Neural cell (in vitro differentiated cells): Measurements from ENCODE around the gene RC3H1. TPM values are rescaled to one million over a fixed set of nuclear protein-coding genes. Genes with fewer than 3 reads are reported as not detected.
"Not testable (repeated sequence)": the region's sequence is repeated elsewhere in the genome, so short reads cannot be mapped to it uniquely, and the experiment has no call there.

Experiments
- H2AFZ ChIP-seq: fragments of 200-600, 300-800 bp; sonication (generic), shearing (Covaris generic); 2 replicates; pipeline ENCODE4 v1.6.0; 2014; ENCODE audit warnings: low read depth, mild to moderate bottlenecking, antibody characterized with exemption, low read length, moderate library complexity
- H3F3A ChIP-seq: fragments of 200-600 bp; shearing (Covaris generic); 2 replicates; pipeline ENCODE4 v1.6.1; 2016; ENCODE audit warnings: mild to moderate bottlenecking, moderate library complexity, mixed read lengths, antibody characterized with exemption, low read length; ENCODE audit not compliant: insufficient read depth, poor library complexity, severe bottlenecking
- H3K27ac ChIP-seq: fragments of 200-600, 300-800 bp; sonication (generic), shearing (Covaris generic); 2 replicates; pipeline ENCODE4 v1.5.1; 2014; ENCODE audit warnings: mild to moderate bottlenecking, low read length, moderate library complexity
- H3K27me3 ChIP-seq: fragments of 300-800, 200-600 bp; sonication (generic), shearing (Covaris generic); 2 replicates; pipeline ENCODE4 v1.6.0; 2014; ENCODE audit warnings: mild to moderate bottlenecking, low read depth, low read length, moderate library complexity; ENCODE audit not compliant: insufficient read depth
- H3K36me3 ChIP-seq: fragments of 300-800, 200-600 bp; sonication (generic), shearing (Covaris generic); 2 replicates; pipeline ENCODE4 v1.5.1; 2014; ENCODE audit warnings: mild to moderate bottlenecking, antibody characterized with exemption, low read length, moderate library complexity; ENCODE audit not compliant: insufficient read depth
- H3K4me2 ChIP-seq: fragments of 300-800, 200-600 bp; sonication (generic), shearing (Covaris generic); 2 replicates; pipeline ENCODE4 v1.6.0; 2014; ENCODE audit warnings: mild to moderate bottlenecking, low read length
- H3K4me3 ChIP-seq: fragments of 300-800, 200-600 bp; sonication (generic), shearing (Covaris generic); 2 replicates; pipeline ENCODE4 v1.5.1; 2014; ENCODE audit warnings: mild to moderate bottlenecking, low read length, moderate library complexity
- H3K79me2 ChIP-seq: fragments of 200-600 bp; shearing (Covaris generic); replicated peaks from 2 replicates; pipeline ENCODE4 v1.6.0; 2014; ENCODE audit warnings: mild to moderate bottlenecking, low read length, moderate library complexity; ENCODE audit not compliant: insufficient read depth
- H3K9ac ChIP-seq: fragments of 300-800, 200-600 bp; sonication (generic), shearing (Covaris generic); 2 replicates; pipeline ENCODE4 v1.6.1; 2016; ENCODE audit warnings: mild to moderate bottlenecking, low read length, mixed read lengths
- H3K9me2 ChIP-seq: fragments of 200-600 bp; shearing (Covaris generic); 2 replicates; pipeline ENCODE4 v1.6.1; 2016; ENCODE audit warnings: mild to moderate bottlenecking, low read length, mixed read lengths; ENCODE audit not compliant: insufficient read depth
- H3K9me3 ChIP-seq: fragments of 200-600, 300-800 bp; sonication (generic), shearing (Covaris generic); 2 replicates; pipeline ENCODE4 v1.6.1; 2016; ENCODE audit warnings: mild to moderate bottlenecking, mixed run types, low read length, moderate library complexity, mixed read lengths
- H4K20me1 ChIP-seq: fragments of 200-600 bp; shearing (Covaris generic); 2 replicates; pipeline ENCODE4 v1.6.1; 2016; ENCODE audit warnings: mild to moderate bottlenecking, mixed run types; ENCODE audit not compliant: insufficient read depth
- CTCF ChIP-seq: fragments of 450-650 bp; IDR thresholded peaks from 2 replicates; pipeline ENCODE4 v1.5.1; 2014; ENCODE audit warnings: antibody characterized with exemption, mild to moderate bottlenecking, moderate library complexity; ENCODE audit not compliant: poor library complexity, severe bottlenecking
- EP300 ChIP-seq: fragments of 450-650 bp; conservative IDR thresholded peaks from 2 replicates; pipeline ENCODE4 v1.6.1; 2014; ENCODE audit warnings: antibody characterized with exemption, mild to moderate bottlenecking, moderate library complexity; ENCODE audit not compliant: poor library complexity, severe bottlenecking
- EZH2 ChIP-seq: fragments of 200-600, 300-800 bp; shearing (Covaris generic), sonication (generic); IDR thresholded peaks from 2 replicates; pipeline ENCODE4 v1.6.1; 2014; ENCODE audit warnings: antibody characterized with exemption, low read length, borderline replicate concordance, mild to moderate bottlenecking; ENCODE audit not compliant: insufficient read depth, poor library complexity, severe bottlenecking
- MXI1 ChIP-seq: fragments of 450-650 bp; conservative IDR thresholded peaks from 2 replicates; pipeline ENCODE4 v1.6.1; 2014; ENCODE audit warnings: antibody characterized with exemption, mild to moderate bottlenecking; ENCODE audit not compliant: poor library complexity, severe bottlenecking
- POLR2AphosphoS5 ChIP-seq: IDR thresholded peaks from 2 replicates; pipeline ENCODE4 v1.6.1; 2012
- RAD21 ChIP-seq: fragments of 450-650 bp; conservative IDR thresholded peaks from 2 replicates; pipeline ENCODE4 v1.6.1; 2014; ENCODE audit warnings: antibody characterized with exemption, mild to moderate bottlenecking, moderate library complexity
- SMC3 ChIP-seq: fragments of 450-650 bp; conservative IDR thresholded peaks from 2 replicates; pipeline ENCODE4 v1.6.1; 2014; ENCODE audit warnings: antibody characterized with exemption, mild to moderate bottlenecking, moderate library complexity; ENCODE audit not compliant: poor library complexity
- TAF1 ChIP-seq: IDR thresholded peaks from 2 replicates; pipeline ENCODE4 v1.6.1; 2012; ENCODE audit warnings: low read depth
- polyA plus RNA-seq: library from polyadenylated mRNA; depleted of rRNA; stranded (reverse); fragments of >200 nt; gene quantifications from 2 replicates; pipeline ENCODE4 v1.2.3, GENCODE V29; 2014
- TF ChIP-seq, protein P1 (sequence below): IDR thresholded peaks from 2 replicates; pipeline ENCODE4 v1.6.1; 2012; ENCODE audit warnings: borderline replicate concordance

Gene RC3H1
- polyA plus RNA-seq, 1 donor from 2014 or later, result 12.8 TPM

GRCh38 chr1:173996995-173997394 lies 25.2 kb downstream of the RC3H1 start:
- no peak overlapping the region for H3K4me2 ChIP-seq

GRCh38 chr1:173995475-173995874 lies 26.7 kb downstream of the RC3H1 start:
- no peak overlapping the region for H3K4me2 ChIP-seq
- no peak for TF ChIP-seq CTCF
- TF ChIP-seq TAF1, result no peak
- TF ChIP-seq MXI1, result no peak
- TF ChIP-seq, protein P1, sequence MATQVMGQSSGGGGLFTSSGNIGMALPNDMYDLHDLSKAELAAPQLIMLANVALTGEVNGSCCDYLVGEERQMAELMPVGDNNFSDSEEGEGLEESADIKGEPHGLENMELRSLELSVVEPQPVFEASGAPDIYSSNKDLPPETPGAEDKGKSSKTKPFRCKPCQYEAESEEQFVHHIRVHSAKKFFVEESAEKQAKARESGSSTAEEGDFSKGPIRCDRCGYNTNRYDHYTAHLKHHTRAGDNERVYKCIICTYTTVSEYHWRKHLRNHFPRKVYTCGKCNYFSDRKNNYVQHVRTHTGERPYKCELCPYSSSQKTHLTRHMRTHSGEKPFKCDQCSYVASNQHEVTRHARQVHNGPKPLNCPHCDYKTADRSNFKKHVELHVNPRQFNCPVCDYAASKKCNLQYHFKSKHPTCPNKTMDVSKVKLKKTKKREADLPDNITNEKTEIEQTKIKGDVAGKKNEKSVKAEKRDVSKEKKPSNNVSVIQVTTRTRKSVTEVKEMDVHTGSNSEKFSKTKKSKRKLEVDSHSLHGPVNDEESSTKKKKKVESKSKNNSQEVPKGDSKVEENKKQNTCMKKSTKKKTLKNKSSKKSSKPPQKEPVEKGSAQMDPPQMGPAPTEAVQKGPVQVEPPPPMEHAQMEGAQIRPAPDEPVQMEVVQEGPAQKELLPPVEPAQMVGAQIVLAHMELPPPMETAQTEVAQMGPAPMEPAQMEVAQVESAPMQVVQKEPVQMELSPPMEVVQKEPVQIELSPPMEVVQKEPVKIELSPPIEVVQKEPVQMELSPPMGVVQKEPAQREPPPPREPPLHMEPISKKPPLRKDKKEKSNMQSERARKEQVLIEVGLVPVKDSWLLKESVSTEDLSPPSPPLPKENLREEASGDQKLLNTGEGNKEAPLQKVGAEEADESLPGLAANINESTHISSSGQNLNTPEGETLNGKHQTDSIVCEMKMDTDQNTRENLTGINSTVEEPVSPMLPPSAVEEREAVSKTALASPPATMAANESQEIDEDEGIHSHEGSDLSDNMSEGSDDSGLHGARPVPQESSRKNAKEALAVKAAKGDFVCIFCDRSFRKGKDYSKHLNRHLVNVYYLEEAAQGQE, result no peak
- TF ChIP-seq POLR2AphosphoS5, result no peak
- no peak for TF ChIP-seq RAD21
- no peak for TF ChIP-seq EZH2
- TF ChIP-seq SMC3, result no peak
- no peak for TF ChIP-seq EP300
- no peaks in the 10 kb centered on the region for H3K9me2 ChIP-seq
- peaks cover 34% of the 10 kb centered on the region for H3K79me2 ChIP-seq
- H4K20me1 ChIP-seq, result no peaks in the 10 kb centered on the region
- no peaks in the 10 kb centered on the region for H3K9me3 ChIP-seq
- H2AFZ ChIP-seq, result no peak overlapping the region
- no peaks in the 10 kb centered on the region for H3K27me3 ChIP-seq
- H3K36me3 ChIP-seq, result peaks cover 3% of the 10 kb centered on the region
- H3K27ac ChIP-seq, result no peak overlapping the region
- H3F3A ChIP-seq, result no peaks in the 10 kb centered on the region
- no peak overlapping the region for H3K9ac ChIP-seq
- H3K4me3 ChIP-seq, result no peak overlapping the region

More at GRCh38 chr1:173996995-173997394, 25.2 kb downstream of the RC3H1 start:
- Histone ChIP-seq H3K9me3 (no peaks in the 10 kb centered on the region), H2AFZ (no peak overlapping the region), H3K9me2 (no peaks in the 10 kb centered on the region), H3K36me3 (peaks cover 3% of the 10 kb centered on the region), H3K79me2 (peaks cover 34% of the 10 kb centered on the region), H3K27me3 (no peaks in the 10 kb centered on the region), H3F3A (no peaks in the 10 kb centered on the region), H3K9ac (no peak overlapping the region), H3K4me3 (no peak overlapping the region), H4K20me1 (no peaks in the 10 kb centered on the region), H3K27ac (no peak overlapping the region)
- TF ChIP-seq TAF1 (no peak), EP300 (no peak), MXI1 (no peak), RAD21 (no peak), POLR2AphosphoS5 (no peak)
- TF ChIP-seq, protein P1, result no peak

GRCh38 chr1:173993948-173994347 lies 28.2 kb downstream of the RC3H1 start:
- H3K36me3 ChIP-seq, H3K9me2 ChIP-seq, H3K27me3 ChIP-seq, H3K4me3 ChIP-seq, H3K4me2 ChIP-seq, H4K20me1 ChIP-seq, H2AFZ ChIP-seq, H3K9me3 ChIP-seq, H3K27ac ChIP-seq, H3K9ac ChIP-seq, H3F3A ChIP-seq: not testable (repeated sequence)
- peaks cover 22% of the 10 kb centered on the region for H3K79me2 ChIP-seq
